HepG2 (cell line): ENCODE measurements around the gene CNGA2.

ENCODE experiments used
- CTCF ChIP-seq: sonication (generic); formaldehyde crosslinking; IDR thresholded peaks from 2 replicates; pipeline ENCODE4 v1.5.0; 2020; ENCODE audit warnings: mild to moderate bottlenecking, missing genetic modification reagents, moderate library complexity
- EZH2 ChIP-seq: conservative IDR thresholded peaks from 2 replicates; pipeline ENCODE4 v1.6.1; 2012; ENCODE audit warnings: mild to moderate bottlenecking, low read depth, low read length, moderate library complexity
- FIP1L1 ChIP-seq: fragments of 200-400 bp; formaldehyde crosslinking; IDR thresholded peaks from 2 replicates; pipeline ENCODE4 v1.6.1; 2018; ENCODE audit warnings: low read depth, mild to moderate bottlenecking, low read length, moderate library complexity, borderline replicate concordance; ENCODE audit not compliant: insufficient read depth
- PRDM10 ChIP-seq: sonication (generic); formaldehyde crosslinking; IDR thresholded peaks from 2 replicates; pipeline ENCODE4 v1.4.0; 2020; ENCODE audit warnings: low read depth, missing genetic modification reagents
- RNF2 ChIP-seq: fragments of 450-650 bp; conservative IDR thresholded peaks from 2 replicates; pipeline ENCODE4 v1.6.1; 2016; ENCODE audit warnings: low read depth
- TCF7L2 ChIP-seq: IDR thresholded peaks from 2 replicates; pipeline ENCODE4 v1.6.1; 2011; ENCODE audit warnings: mild to moderate bottlenecking, low read depth, low read length, moderate library complexity
- ZNF234 ChIP-seq: sonication (generic); formaldehyde crosslinking; conservative IDR thresholded peaks from 2 replicates; pipeline ENCODE4 v1.5.1; 2020; ENCODE audit warnings: mild to moderate bottlenecking, missing genetic modification reagents
- ZNF333 ChIP-seq: sonication (generic); formaldehyde crosslinking; IDR thresholded peaks from 2 replicates; pipeline ENCODE4 v1.4.0; 2020; ENCODE audit warnings: mild to moderate bottlenecking, missing genetic modification reagents, borderline replicate concordance
- ZSCAN30 ChIP-seq: sonication (generic); formaldehyde crosslinking; IDR thresholded peaks from 2 replicates; pipeline ENCODE4 v1.5.0; 2020; ENCODE audit warnings: mild to moderate bottlenecking, missing genetic modification reagents
- TF ChIP-seq, protein P1 (sequence below): sonication (generic); formaldehyde crosslinking; conservative IDR thresholded peaks from 2 replicates; pipeline ENCODE4 v1.8.0; 2022; ENCODE audit warnings: missing genetic modification reagents
- TF ChIP-seq, protein P2 (sequence below): sonication (generic); formaldehyde crosslinking; IDR thresholded peaks from 2 replicates; pipeline ENCODE4 v1.5.1; 2020; ENCODE audit warnings: mild to moderate bottlenecking, missing genetic modification reagents, moderate library complexity

GRCh38 chrX:151697522-151697921 is 37.0 kb upstream of the CNGA2 start:
- no peak for TF ChIP-seq ZSCAN30 (CRISPR knock-in tag)
- TF ChIP-seq, protein P1, sequence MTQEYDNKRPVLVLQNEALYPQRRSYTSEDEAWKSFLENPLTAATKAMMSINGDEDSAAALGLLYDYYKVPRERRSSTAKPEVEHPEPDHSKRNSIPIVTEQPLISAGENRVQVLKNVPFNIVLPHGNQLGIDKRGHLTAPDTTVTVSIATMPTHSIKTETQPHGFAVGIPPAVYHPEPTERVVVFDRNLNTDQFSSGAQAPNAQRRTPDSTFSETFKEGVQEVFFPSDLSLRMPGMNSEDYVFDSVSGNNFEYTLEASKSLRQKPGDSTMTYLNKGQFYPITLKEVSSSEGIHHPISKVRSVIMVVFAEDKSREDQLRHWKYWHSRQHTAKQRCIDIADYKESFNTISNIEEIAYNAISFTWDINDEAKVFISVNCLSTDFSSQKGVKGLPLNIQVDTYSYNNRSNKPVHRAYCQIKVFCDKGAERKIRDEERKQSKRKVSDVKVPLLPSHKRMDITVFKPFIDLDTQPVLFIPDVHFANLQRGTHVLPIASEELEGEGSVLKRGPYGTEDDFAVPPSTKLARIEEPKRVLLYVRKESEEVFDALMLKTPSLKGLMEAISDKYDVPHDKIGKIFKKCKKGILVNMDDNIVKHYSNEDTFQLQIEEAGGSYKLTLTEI (CRISPR knock-in tag) = no peak
- no peak for TF ChIP-seq TCF7L2
- TF ChIP-seq EZH2 = no peak
- TF ChIP-seq, protein P2, sequence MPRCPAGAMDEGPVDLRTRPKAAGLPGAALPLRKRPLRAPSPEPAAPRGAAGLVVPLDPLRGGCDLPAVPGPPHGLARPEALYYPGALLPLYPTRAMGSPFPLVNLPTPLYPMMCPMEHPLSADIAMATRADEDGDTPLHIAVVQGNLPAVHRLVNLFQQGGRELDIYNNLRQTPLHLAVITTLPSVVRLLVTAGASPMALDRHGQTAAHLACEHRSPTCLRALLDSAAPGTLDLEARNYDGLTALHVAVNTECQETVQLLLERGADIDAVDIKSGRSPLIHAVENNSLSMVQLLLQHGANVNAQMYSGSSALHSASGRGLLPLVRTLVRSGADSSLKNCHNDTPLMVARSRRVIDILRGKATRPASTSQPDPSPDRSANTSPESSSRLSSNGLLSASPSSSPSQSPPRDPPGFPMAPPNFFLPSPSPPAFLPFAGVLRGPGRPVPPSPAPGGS = no peak
- no peak for TF ChIP-seq FIP1L1
- no peak for TF ChIP-seq ZNF333 (CRISPR knock-in tag)
- TF ChIP-seq ZNF234 (CRISPR knock-in tag) = no peak
- TF ChIP-seq PRDM10 (CRISPR knock-in tag) = no peak
- TF ChIP-seq RNF2 = no peak
- TF ChIP-seq CTCF (CRISPR knock-in tag) = no peak
